T-helper 2 cell (primary cell): ENCODE results near the gene OR4F17.
"Not testable (repeated sequence)": the region's sequence is repeated elsewhere in the genome, so short reads cannot be mapped to it uniquely, and the experiment has no call there.

Source experiments
- DNase-seq, 5 experiments: peaks; one replicate each; pipeline versions ENCODE4 v3.0.0 to v3.0.0-alpha.2; 2012 to 2022
- total RNA-seq, 2 donors: gene quantifications; one replicate each; lab custom pipeline; 2026; lab: John Stamatoyannopoulos, UW

OR4F17 gene, protein sequence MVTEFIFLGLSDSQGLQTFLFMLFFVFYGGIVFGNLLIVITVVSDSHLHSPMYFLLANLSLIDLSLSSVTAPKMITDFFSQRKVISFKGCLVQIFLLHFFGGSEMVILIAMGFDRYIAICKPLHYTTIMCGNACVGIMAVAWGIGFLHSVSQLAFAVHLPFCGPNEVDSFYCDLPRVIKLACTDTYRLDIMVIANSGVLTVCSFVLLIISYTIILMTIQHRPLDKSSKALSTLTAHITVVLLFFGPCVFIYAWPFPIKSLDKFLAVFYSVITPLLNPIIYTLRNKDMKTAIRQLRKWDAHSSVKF
- total RNA-seq = 0 reads per million in 2 donors

DNA sequence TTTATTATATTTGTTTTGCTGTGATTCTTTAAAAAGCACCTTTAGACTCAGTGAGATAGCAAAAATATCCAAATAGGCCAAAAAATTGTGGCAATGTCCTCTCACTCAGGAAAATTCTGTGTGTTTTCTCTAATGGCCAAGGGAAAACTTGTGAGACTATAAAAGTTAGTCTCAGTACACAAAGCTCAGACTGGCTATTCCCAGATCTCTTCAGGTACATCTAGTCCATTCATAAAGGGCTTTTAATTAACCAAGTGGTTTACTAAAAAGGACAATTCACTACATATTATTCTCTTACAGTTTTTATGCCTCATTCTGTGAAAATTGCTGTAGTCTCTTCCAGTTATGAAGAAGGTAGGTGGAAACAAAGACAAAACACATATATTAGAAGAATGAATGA is at the start of gene OR4F17:
Gene OR4F17, plus strand, starts transcription at position 301 of the 400 bp plus-strand sequence. CDS start 3,575 bp downstream, outside the sequence.
- not testable (repeated sequence) for DNase-seq

DNA sequence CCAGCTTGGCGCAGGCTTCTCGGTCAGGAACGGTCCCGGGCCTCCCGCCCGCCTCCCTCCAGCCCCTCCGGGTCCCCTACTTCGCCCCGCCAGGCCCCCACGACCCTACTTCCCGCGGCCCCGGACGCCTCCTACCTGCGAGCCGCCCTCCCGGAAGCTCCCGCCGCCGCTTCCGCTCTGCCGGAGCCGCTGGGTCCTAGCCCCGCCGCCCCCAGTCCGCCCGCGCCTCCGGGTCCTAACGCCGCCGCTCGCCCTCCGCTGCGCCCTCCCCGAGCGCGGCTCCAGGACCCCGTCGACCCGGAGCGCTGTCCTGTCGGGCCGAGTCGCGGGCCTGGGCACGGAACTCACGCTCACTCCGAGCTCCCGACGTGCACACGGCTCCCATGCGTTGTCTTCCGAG is 36.1 kb upstream of the OR4F17 start:
- DNase-seq = peak in 4 of 5 experiments; percentile 8 to 36 (median 18)

DNA sequence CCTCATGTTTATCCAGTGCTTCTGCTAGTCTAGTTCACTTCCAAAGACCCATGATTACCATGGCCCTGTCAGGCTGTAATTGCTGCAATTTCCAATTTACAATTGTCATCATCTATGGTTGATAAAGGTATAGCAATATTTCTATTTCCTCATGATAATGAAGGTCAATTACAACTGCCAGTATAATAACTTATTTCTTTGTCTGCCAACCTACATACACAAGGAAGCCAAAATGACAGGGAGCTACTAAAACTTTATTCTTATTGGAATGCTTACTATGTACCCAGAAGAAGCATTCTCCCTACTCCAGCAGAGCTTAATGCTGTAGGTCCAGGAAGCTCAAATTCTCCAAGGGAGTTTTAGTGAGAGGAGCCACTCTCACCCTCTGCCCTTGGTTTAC is 24.0 kb upstream of the OR4F17 start:
- not testable (repeated sequence) for DNase-seq

DNA sequence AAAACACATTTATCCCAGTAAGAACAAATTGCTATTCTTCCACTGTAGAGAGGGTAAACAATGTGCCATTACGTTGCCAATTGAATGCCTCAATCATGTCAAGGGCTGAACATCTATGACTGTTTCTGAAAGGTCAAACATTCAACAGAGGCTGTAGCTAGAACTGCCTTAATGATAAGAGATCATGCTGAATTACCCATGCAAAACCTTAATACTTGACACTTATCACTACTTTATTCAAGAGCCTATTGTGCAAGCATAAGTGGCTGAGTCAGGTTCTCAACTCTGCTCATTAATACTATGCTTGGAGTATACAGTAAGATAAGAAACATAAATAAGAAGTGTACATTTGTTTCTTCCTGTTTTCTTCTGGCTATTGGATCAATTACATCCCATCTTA is 23.3 kb upstream of the OR4F17 start:
- not testable (repeated sequence) for DNase-seq

DNA sequence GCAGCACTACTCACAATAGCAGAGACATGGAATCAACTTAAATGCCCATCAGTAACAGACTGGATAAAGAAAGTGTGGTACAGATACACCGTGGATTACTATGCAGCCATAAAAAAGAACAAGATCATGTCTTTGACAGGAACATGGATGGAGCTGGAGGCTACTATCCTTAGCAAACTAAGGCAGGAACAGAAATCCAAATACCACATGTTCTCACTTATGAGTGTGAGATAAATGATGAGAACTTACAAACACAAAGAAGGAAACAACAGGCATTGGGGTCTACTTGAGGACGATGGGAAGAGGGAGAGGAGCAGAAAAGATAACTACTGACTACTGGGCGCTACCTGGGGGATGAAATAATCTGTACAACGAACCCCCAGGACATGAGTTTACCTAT is 16.2 kb upstream of the OR4F17 start:
- not testable (repeated sequence) for DNase-seq

DNA sequence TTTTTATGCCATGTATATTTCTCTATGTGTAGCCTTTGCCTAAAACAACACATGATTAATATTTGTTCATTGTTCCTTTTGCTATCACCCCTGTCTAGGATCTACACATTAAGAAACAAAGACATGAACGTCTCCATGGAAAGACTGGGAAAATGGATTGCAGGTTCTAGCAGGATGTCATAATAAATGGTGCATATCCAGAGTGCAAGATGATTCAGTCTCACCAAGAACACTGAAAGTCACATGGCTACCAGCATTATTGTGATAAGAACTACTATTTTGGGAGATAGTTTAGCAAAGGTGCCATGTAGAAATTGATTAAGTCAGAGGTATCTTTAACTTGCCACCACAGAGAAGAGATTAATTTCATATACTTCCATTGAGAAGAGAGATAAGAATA is 12.1 kb upstream of the OR4F17 start:
- DNase-seq = not testable (repeated sequence)

DNA sequence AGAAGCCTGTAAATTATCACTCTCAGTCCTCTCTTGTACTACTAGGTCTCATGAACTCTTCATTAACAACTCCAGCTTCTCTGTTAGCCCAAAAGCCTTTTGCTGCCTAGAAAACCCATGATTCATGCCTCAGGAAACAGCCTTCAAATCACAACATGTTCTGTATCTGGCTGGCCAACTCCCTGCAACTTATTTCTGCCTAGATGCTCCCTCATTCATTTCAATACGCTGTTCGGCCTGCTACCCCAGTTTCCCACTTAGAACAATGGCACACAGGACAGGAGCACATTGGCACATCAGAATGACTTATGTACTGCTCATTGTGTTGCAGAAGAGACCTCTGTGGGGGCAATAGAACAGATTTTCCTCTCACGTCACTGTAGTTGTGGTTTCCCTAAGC is 9.3 kb upstream of the OR4F17 start:
- not testable (repeated sequence) for DNase-seq

DNA sequence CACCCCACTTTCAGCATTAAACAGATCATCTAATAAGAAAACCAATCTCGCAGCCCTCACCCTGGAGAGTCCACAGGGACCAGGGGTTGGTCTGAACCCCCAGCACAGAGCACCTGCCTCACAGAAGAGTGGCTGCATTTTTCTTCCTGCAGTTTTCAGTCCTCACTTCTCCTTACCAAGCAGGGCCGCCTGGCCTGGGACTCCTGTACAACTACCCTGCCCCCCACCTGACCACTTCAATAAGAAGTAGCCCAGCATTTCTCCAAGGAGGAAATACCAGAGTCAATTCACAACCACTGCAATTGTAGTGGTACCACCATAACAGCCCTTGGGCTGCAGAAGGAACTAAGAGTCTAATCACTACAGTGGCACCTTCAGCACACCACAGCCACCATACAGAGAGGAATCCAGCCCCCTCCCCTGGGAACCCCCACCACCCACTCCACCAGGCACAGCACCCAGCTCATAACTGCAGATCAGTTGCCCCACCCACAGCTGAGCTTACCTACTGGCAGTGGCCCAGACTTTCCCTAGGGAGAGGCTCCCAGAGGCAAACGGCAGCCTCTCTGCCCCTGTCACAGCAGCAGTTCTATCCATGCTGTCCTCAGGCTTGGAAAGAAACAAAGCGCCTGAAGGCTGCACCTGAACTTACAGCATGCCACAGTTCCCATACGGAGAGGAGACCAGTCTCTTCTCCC is 13.7 kb downstream of the OR4F17 start:
- not testable (repeated sequence) for DNase-seq
